Measurements from ENCODE around the gene ARPC2. TPM values are rescaled to one million over a fixed set of nuclear protein-coding genes. Genes with fewer than 3 reads are reported as not detected.
"Not testable (repeated sequence)": the region's sequence is repeated elsewhere in the genome, so short reads cannot be mapped to it uniquely, and the experiment has no call there.

ARPC2 gene
- total RNA-seq, 1 donor from 2014 or later, result 142 TPM

GRCh38 chr2:218263817-218264641 is 47.0 kb downstream of the ARPC2 start:
- DNase-seq (ENCODE audit: missing footprints) (no peak), ATAC-seq (no peak)
- intact Hi-C loops (cut with DNase I), result no loop called here

GRCh38 chr2:218264773-218265561 is 48.0 kb downstream of the ARPC2 start:
- ATAC-seq (no peak), DNase-seq (ENCODE audit: missing footprints) (no peak)
- intact Hi-C loops (cut with DNase I), result no loop called here

- intact Hi-C loops (cut with DNase I), result no loop called here
- ATAC-seq (no peak), DNase-seq (ENCODE audit: missing footprints) (no peak)
These were observed 48.6 kb downstream of the ARPC2 start for GRCh38 chr2:218265626-218266025.

GRCh38 chr2:218266316-218266979 is 49.5 kb downstream of the ARPC2 start:
- DNase-seq (ENCODE audit: missing footprints) (no peak), ATAC-seq (no peak)
- intact Hi-C loops (cut with DNase I), result no loop called here

- DNase-seq (ENCODE audit: missing footprints) (no peak), ATAC-seq (no peak)
- intact Hi-C loops (cut with DNase I), result no loop called here
These were observed 50.3 kb downstream of the ARPC2 start for GRCh38 chr2:218267259-218267658.

GRCh38 chr2:218269900-218270720 is 53.1 kb downstream of the ARPC2 start, which contains the start of the genes AAMP and PNKD:
TSS of gene AAMP (minus strand) at chr2:218270137. CDS start at chr2:218270086, 51 bp downstream.
TSS of gene PNKD (plus strand) at chr2:218270519. CDS start at chr2:218270536, 17 bp downstream.
- ATAC-seq, result peak; percentile 95
- intact Hi-C loops (cut with DNase I), result loop anchor here (1.0 to 10.0 kb wide), 5 partner anchors 17 to 395 kb away; partner anchors contain the start of genes ARPC2, CTDSP1 and TMBIM1

GRCh38 chr2:218270721-218271486 is 53.9 kb downstream of the ARPC2 start:
- intact Hi-C loops (cut with DNase I), result loop anchor here (1.0 to 10.0 kb wide), 5 partner anchors 16 to 394 kb away; partner anchors contain the start of genes ARPC2, CTDSP1 and TMBIM1
- no peak for ATAC-seq

More at GRCh38 chr2:218269900-218270720, 53.1 kb downstream of the ARPC2 start, which contains the start of the genes AAMP and PNKD:
- DNase-seq (ENCODE audit: missing footprints), result peak; percentile 100

GRCh38 chr2:218271487-218271797 is 54.5 kb downstream of the ARPC2 start:
- ATAC-seq, result no peak
- intact Hi-C loops (cut with DNase I), result loop anchor here (2.0 to 10.0 kb wide), 3 partner anchors 15 to 393 kb away; partner anchors contain the start of gene CTDSP1
- DNase-seq (ENCODE audit: missing footprints), result no peak

More at GRCh38 chr2:218270721-218271486, 53.9 kb downstream of the ARPC2 start:
- no peak for DNase-seq (ENCODE audit: missing footprints)

GRCh38 chr2:218271865-218272530 is 55.0 kb downstream of the ARPC2 start:
- DNase-seq (ENCODE audit: missing footprints), result no peak
- ATAC-seq, result no peak
- intact Hi-C loops (cut with DNase I), result loop anchor here (2.0 to 10.0 kb wide), 3 partner anchors 15 to 393 kb away; partner anchors contain the start of gene CTDSP1

GRCh38 chr2:218272531-218273212 is 55.7 kb downstream of the ARPC2 start:
- peak; percentile 89 for DNase-seq (ENCODE audit: missing footprints)
- intact Hi-C loops (cut with DNase I), result loop anchor here (5.0 to 10.0 kb wide), 2 partner anchors 125 to 392 kb away; partner anchors contain the start of gene CTDSP1
- ATAC-seq, result peak; percentile 44

GRCh38 chr2:218273214-218273907 is 56.4 kb downstream of the ARPC2 start:
- DNase-seq (ENCODE audit: missing footprints); ATAC-seq: not testable (repeated sequence)
- intact Hi-C loops (cut with DNase I), result loop anchor here (5.0 to 10.0 kb wide), 2 partner anchors 124 to 391 kb away; partner anchors contain the start of gene CTDSP1

GRCh38 chr2:218273908-218274249 is 56.9 kb downstream of the ARPC2 start:
- no peak for ATAC-seq
- no peak for DNase-seq (ENCODE audit: missing footprints)
- intact Hi-C loops (cut with DNase I), result loop anchor here (5.0 to 10.0 kb wide), 2 partner anchors 123 to 391 kb away; partner anchors contain the start of gene CTDSP1

- no peak for DNase-seq (ENCODE audit: missing footprints)
- intact Hi-C loops (cut with DNase I), result loop anchor here (5.0 to 10.0 kb wide), 2 partner anchors 123 to 390 kb away; partner anchors contain the start of gene CTDSP1
- no peak for ATAC-seq
These were observed 57.6 kb downstream of the ARPC2 start for GRCh38 chr2:218274586-218274985.

- DNase-seq (ENCODE audit: missing footprints) (no peak), ATAC-seq (no peak)
- intact Hi-C loops (cut with DNase I), result loop anchor here (10.0 kb wide), 1 partner anchor 389 kb away; no protein-coding TSS in a partner anchor
These were observed 58.5 kb downstream of the ARPC2 start for GRCh38 chr2:218275371-218276072.
